ENCODE measurements around the gene ASAP2. TPM values are rescaled to one million over a fixed set of nuclear protein-coding genes. Genes with fewer than 3 reads are reported as not detected.

Gene ASAP2
- total RNA-seq, 1 experiment from 2014 or later: 12.6 TPM

- H4K5ac ChIP-seq (ENCODE audit: insufficient read length, low read depth, low read length): no peak overlapping the region
- no CpG with 5 or more reads among the region's 7 CpGs for WGBS (ENCODE audit: extremely low coverage, insufficient read length, low lambda C conversion rate)
- H3K23me2 ChIP-seq (ENCODE audit: insufficient read length, low read depth, low read length, poor library complexity, severe bottlenecking): no peaks in the 10 kb centered on the region
- H3K4me3 Mint-ChIP-seq: no peak overlapping the region
- no peak overlapping the region for H3T11ph ChIP-seq (ENCODE audit: low read length)
- no peak overlapping the region for H2BK15ac ChIP-seq (ENCODE audit: low read depth, low read length)
- no peaks in the 10 kb centered on the region for H3K27me3 ChIP-seq (ENCODE audit: insufficient read depth, low read length)
- H2AFZ ChIP-seq (ENCODE audit: low read length): no peak overlapping the region
- H3K14ac ChIP-seq (ENCODE audit: insufficient read depth, low read length): no peak overlapping the region
- H3K9me3 ChIP-seq (ENCODE audit: control insufficient read depth, low read depth, low read length): no peaks in the 10 kb centered on the region
- H3K23ac ChIP-seq (ENCODE audit: insufficient read length, low read depth, low read length): no peak overlapping the region
- H3K79me1 ChIP-seq (ENCODE audit: insufficient read depth, low read depth, low read length, poor library complexity, severe bottlenecking): no peaks in the 10 kb centered on the region
- no peak for TF ChIP-seq CTCF (conservative IDR thresholded peaks at IDR 0.05)
- H3K56ac ChIP-seq (ENCODE audit: insufficient read length, low read depth, low read length): no peak overlapping the region
- H3K4me2 ChIP-seq (ENCODE audit: insufficient read depth, insufficient read length, low read length): no peak overlapping the region
- H3K9me3 Mint-ChIP-seq: no peaks in the 10 kb centered on the region
- H3K79me2 ChIP-seq (ENCODE audit: insufficient read depth, low read length): 0 out of 2 replicates have a peak, but pooled peaks cover 2% of the 10 kb centered on the region
- H3K18ac ChIP-seq (ENCODE audit: insufficient read length, low read depth, low read length): no peak overlapping the region
- H3K27ac Mint-ChIP-seq: no peak overlapping the region
- H3K4me1 ChIP-seq (ENCODE audit: insufficient read depth, low read length): no peaks in the 10 kb centered on the region
- DNase-seq: no peak
- no peak overlapping the region for H4K8ac ChIP-seq (replicated peaks; ENCODE audit: insufficient read length, low read depth, low read length)
- no peaks in the 10 kb centered on the region for H3K27me3 Mint-ChIP-seq (ENCODE audit: low read depth)
- H3K9ac ChIP-seq (ENCODE audit: extremely low read depth, insufficient read length, low read length): no peak overlapping the region
- no peak overlapping the region for H2AK5ac ChIP-seq (ENCODE audit: insufficient read length, low read length)
- no peaks in the 10 kb centered on the region for H4K20me1 ChIP-seq (ENCODE audit: control insufficient read depth, insufficient read depth, insufficient read length)
- H3K4ac ChIP-seq (ENCODE audit: low read depth, low read length): no peak overlapping the region
- no peaks in the 10 kb centered on the region for H3K36me3 Mint-ChIP-seq (ENCODE audit: insufficient read depth in 1 of 3, low read depth in 3 of 3)
- no peak overlapping the region for H2BK12ac ChIP-seq (ENCODE audit: insufficient read length, low read depth, low read length)
- H3K4me1 Mint-ChIP-seq: peaks cover 40 to 44% of the 10 kb centered on the region in 2 experiments
- no peak overlapping the region for H4K91ac ChIP-seq (ENCODE audit: insufficient read length, low read depth, low read length)
- H3K27ac ChIP-seq (ENCODE audit: insufficient read length, low read depth, low read length): no peak overlapping the region
- H2BK120ac ChIP-seq (ENCODE audit: low read depth, low read length, poor library complexity, severe bottlenecking): no peak overlapping the region
- H2BK5ac ChIP-seq (ENCODE audit: insufficient read length, low read length): no peak overlapping the region
- H2BK20ac ChIP-seq (ENCODE audit: low read depth, low read length, poor library complexity, severe bottlenecking): no peak overlapping the region
Observed at GRCh38 chr2:9232886-9233285, 26.3 kb downstream of the ASAP2 start.

Measured in H9 (cell line).